ENCODE measurements around the gene VIM. TPM values are rescaled to one million over a fixed set of nuclear protein-coding genes. Genes with fewer than 3 reads are reported as not detected.
"Not testable (repeated sequence)": the region's sequence is repeated elsewhere in the genome, so short reads cannot be mapped to it uniquely, and the experiment has no call there.

Gene VIM
- total and polyA plus RNA-seq, 2 donors (not counting 1 experiment from before 2014, with no cell fraction given): 4,882 to 7,192 TPM

DNA sequence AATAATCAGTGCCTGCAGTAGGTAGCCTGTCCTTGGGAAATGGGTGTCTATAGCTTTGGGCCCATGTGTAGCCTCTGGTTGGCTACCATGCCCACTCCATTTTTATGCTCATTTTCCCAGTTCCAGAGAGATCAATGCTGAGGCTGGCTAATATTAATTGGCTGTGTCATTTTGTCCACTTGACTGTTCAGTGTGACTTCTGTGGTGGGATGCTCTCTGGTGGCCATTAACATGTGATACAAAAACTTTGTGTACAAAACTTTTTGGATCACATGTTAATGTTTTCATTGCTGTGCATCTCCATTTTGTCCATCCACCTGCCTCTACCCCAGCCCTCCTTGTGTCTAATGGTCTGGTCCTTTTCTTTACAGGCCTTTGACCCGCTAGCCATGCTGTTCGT lies 22.7 kb downstream of the VIM start:
- Histone ChIP-seq H2AFZ (ENCODE audit: low read length) (no peak overlapping the region), H3K4me3 (replicated peaks in 1 of 4; ENCODE audit: control extremely low read depth in 1 of 4, insufficient read depth in 1 of 4, low read depth in 3 of 4, low read length in 4 of 4) (no peak overlapping the region), H3K27ac (ENCODE audit: insufficient read depth, low read length) (no peak overlapping the region), H3K4me2 (ENCODE audit: extremely low read depth, insufficient read depth, low read length) (no peak overlapping the region), H3K4me1 (ENCODE audit: control insufficient read depth, extremely low read depth, insufficient read depth, low read length) (no peaks in the 10 kb centered on the region), H4K20me1 (ENCODE audit: control insufficient read depth, extremely low read depth, insufficient read depth, low read length) (no peaks in the 10 kb centered on the region), H3K79me2 (ENCODE audit: control insufficient read depth, insufficient read depth, low read length) (no peaks in the 10 kb centered on the region), H3K36me3 (ENCODE audit: control insufficient read depth, insufficient read depth, low read length) (no peaks in the 10 kb centered on the region), H3K9me3 (ENCODE audit: control insufficient read depth, insufficient read depth, low read depth, low read length) (no peaks in the 10 kb centered on the region), H3K9ac (ENCODE audit: insufficient read depth, low read length) (no peak overlapping the region), H3K27me3 (ENCODE audit: control insufficient read depth, insufficient read depth, low read length) (no peaks in the 10 kb centered on the region)
- DNase-seq (ENCODE audit: low read depth in 2 of 2): no peak
- TF ChIP-seq, protein P1, sequence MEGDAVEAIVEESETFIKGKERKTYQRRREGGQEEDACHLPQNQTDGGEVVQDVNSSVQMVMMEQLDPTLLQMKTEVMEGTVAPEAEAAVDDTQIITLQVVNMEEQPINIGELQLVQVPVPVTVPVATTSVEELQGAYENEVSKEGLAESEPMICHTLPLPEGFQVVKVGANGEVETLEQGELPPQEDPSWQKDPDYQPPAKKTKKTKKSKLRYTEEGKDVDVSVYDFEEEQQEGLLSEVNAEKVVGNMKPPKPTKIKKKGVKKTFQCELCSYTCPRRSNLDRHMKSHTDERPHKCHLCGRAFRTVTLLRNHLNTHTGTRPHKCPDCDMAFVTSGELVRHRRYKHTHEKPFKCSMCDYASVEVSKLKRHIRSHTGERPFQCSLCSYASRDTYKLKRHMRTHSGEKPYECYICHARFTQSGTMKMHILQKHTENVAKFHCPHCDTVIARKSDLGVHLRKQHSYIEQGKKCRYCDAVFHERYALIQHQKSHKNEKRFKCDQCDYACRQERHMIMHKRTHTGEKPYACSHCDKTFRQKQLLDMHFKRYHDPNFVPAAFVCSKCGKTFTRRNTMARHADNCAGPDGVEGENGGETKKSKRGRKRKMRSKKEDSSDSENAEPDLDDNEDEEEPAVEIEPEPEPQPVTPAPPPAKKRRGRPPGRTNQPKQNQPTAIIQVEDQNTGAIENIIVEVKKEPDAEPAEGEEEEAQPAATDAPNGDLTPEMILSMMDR (conservative IDR thresholded peaks at IDR 0.05 in 1 of 2, IDR thresholded peaks at IDR 0.05 in 1 of 2; ENCODE audit: low read depth in 1 of 2, low read length in 2 of 2): no peak
- no peak for TF ChIP-seq EZH2 (IDR thresholded peaks at IDR 0.05; ENCODE audit: low read length, missing control alignments)

DNA sequence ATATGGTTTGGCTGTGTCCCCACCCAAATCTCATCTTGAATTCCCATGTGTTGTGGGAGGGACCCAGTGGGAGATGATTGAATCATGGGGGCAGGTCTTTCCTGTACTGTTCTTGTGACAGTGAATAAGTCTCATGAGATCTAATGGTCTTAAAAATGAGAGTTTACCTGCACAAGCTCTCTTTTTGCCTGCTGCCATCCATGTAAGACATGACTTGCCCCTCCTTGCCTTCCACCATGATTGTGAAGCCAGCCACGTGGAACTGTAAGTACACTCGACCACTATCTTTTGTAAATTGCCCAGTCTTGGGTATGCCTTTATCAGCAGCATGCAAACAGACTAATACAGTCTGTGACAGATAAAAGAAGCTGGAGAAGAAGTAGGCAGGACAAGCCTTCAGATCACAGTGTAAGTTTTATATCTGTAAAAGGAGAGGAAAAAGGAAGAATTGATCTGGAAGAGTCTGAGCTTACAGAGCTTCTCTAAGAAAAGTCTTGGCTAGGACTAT lies 26.6 kb downstream of the VIM start:
- not testable (repeated sequence) for H3K27ac ChIP-seq (ENCODE audit: insufficient read depth, low read length)

DNA sequence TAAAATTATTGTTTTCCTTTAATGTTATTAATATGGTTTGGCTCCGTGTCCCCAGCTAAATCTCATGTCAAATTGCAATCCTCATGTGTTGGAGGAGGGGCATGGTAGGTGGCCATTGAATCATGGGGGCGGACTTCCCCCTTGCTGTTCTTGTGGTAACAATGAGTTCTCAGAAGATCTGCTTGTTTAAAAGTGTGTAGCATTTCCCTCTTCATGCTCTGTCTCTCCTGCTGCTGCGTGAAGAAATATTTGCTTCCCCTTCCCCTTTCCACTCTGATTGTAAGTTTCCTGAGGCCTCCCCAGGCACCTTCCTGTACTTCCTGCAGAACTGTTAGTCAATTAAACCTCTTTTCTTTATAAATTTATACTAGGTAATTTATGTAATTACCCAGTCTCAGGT lies 27.5 kb downstream of the VIM start:
- Histone ChIP-seq H2AFZ (ENCODE audit: low read length) (no peak overlapping the region), H3K9ac (ENCODE audit: insufficient read depth, low read length) (no peak overlapping the region), H3K27me3 (ENCODE audit: control insufficient read depth, insufficient read depth, low read length) (no peaks in the 10 kb centered on the region), H3K9me3 (ENCODE audit: control insufficient read depth, insufficient read depth, low read depth, low read length) (no peaks in the 10 kb centered on the region), H3K79me2 (ENCODE audit: control insufficient read depth, insufficient read depth, low read length) (no peaks in the 10 kb centered on the region), H3K4me1 (ENCODE audit: control insufficient read depth, extremely low read depth, insufficient read depth, low read length) (no peaks in the 10 kb centered on the region), H3K27ac (ENCODE audit: insufficient read depth, low read length) (no peak overlapping the region), H4K20me1 (ENCODE audit: control insufficient read depth, extremely low read depth, insufficient read depth, low read length) (no peaks in the 10 kb centered on the region), H3K4me2 (ENCODE audit: extremely low read depth, insufficient read depth, low read length) (no peak overlapping the region), H3K36me3 (ENCODE audit: control insufficient read depth, insufficient read depth, low read length) (no peaks in the 10 kb centered on the region), H3K4me3 (replicated peaks in 1 of 4; ENCODE audit: control extremely low read depth in 1 of 4, insufficient read depth in 1 of 4, low read depth in 3 of 4, low read length in 4 of 4) (no peak overlapping the region)
- no peak for DNase-seq (ENCODE audit: low read depth in 2 of 2)
- no peak for TF ChIP-seq EZH2 (IDR thresholded peaks at IDR 0.05; ENCODE audit: low read length, missing control alignments)
- TF ChIP-seq, protein P1 (conservative IDR thresholded peaks at IDR 0.05 in 1 of 2, IDR thresholded peaks at IDR 0.05 in 1 of 2; ENCODE audit: low read depth in 1 of 2, low read length in 2 of 2): no peak

More for the DNA sequence above, 26.6 kb downstream of the VIM start:
- DNase-seq (ENCODE audit: low read depth in 2 of 2); H2AFZ ChIP-seq (ENCODE audit: low read length); H3K4me2 ChIP-seq (ENCODE audit: extremely low read depth, insufficient read depth, low read length); H4K20me1 ChIP-seq (ENCODE audit: control insufficient read depth, extremely low read depth, insufficient read depth, low read length); H3K4me3 ChIP-seq (replicated peaks in 1 of 4; ENCODE audit: control extremely low read depth in 1 of 4, insufficient read depth in 1 of 4, low read depth in 3 of 4, low read length in 4 of 4); H3K36me3 ChIP-seq (ENCODE audit: control insufficient read depth, insufficient read depth, low read length); H3K27me3 ChIP-seq (ENCODE audit: control insufficient read depth, insufficient read depth, low read length); H3K9ac ChIP-seq (ENCODE audit: insufficient read depth, low read length); H3K79me2 ChIP-seq (ENCODE audit: control insufficient read depth, insufficient read depth, low read length); H3K4me1 ChIP-seq (ENCODE audit: control insufficient read depth, extremely low read depth, insufficient read depth, low read length); H3K9me3 ChIP-seq (ENCODE audit: control insufficient read depth, insufficient read depth, low read depth, low read length): not testable (repeated sequence)

Data from fibroblast of lung (primary cell).